Tibial nerve (tissue), 4 donors: ENCODE results near the gene YTHDF1.

ENCODE experiments used
- CTCF ChIP-seq, 5 experiments: fragments of 200-600 bp in 3 of 5; fragments of 450-650 bp in 2 of 5; sonication (generic) in 3 of 5; IDR thresholded peaks; one replicate each; pipeline ENCODE4 v1.5.1; 2016 to 2019; ENCODE audit warnings: antibody characterized with exemption in 5 of 5, mild to moderate bottlenecking in 3 of 5, moderate library complexity in 2 of 5
- EP300 ChIP-seq, 2 donors: sonication (generic); formaldehyde crosslinking; IDR thresholded peaks; one replicate each; pipeline ENCODE4 v1.6.1; 2017; ENCODE audit warnings: antibody characterized with exemption in 2 of 2, mild to moderate bottlenecking in 1 of 2
- POLR2A ChIP-seq, 2 donors: fragments of 450-650 bp; IDR thresholded peaks; one replicate each; pipeline ENCODE4 v1.6.1; 2017; ENCODE audit warnings: antibody characterized with exemption in 2 of 2, mild to moderate bottlenecking in 2 of 2, moderate library complexity in 2 of 2

GRCh38 chr20:63235399-63235983, 19.6 kb upstream of the YTHDF1 start, which contains the start of gene BIRC7:
- no peak for TF ChIP-seq CTCF (IDR thresholded peaks at IDR 0.05)
- TF ChIP-seq POLR2A (IDR thresholded peaks at IDR 0.05): peak in 1 of 2 donors; percentile 46
- TF ChIP-seq EP300 (IDR thresholded peaks at IDR 0.05): peak in 1 of 2 donors; percentile 70
